GM12873 (cell line): Measurements from ENCODE around the gene TTLL11.

ENCODE experiments used
- TF ChIP-seq, protein P1 (sequence below): IDR thresholded peaks from 2 replicates; pipeline ENCODE4 v1.5.1; 2012; ENCODE audit warnings: low read depth, mild to moderate bottlenecking, moderate library complexity, low read length, control low read depth; ENCODE audit not compliant: insufficient read depth; ENCODE audit errors: missing control alignments

TTLL11 gene

DNA sequence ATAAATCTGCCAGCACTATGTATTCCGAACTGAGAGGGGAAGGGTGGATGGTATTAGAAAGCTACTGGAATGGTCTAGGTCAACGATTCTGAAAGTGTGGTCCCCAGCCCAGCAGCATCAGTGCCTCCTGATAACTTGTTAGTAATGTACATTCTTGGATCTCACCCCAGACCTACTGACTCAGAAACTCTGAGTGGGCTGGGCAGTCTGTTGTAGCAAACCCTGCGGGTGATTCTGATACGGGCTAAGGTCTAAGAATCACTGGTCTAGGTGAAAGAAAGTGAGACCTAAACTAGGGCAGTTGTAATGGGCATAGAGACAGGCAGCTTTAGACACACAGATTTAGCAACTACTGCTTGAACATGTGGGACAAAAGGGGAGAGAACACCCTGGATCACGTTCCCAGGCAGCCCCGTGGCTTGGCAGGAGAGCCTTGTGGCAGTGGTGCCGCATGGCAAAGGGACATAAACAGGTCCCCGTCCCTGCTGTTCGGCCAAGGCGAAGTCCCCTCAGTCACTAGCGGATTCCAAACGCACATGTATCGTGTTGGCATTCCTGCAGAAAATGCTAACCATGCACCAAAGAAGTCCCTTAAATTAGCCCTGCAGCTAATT is 216.3 kb downstream of the TTLL11 start:
- TF ChIP-seq, protein P1, sequence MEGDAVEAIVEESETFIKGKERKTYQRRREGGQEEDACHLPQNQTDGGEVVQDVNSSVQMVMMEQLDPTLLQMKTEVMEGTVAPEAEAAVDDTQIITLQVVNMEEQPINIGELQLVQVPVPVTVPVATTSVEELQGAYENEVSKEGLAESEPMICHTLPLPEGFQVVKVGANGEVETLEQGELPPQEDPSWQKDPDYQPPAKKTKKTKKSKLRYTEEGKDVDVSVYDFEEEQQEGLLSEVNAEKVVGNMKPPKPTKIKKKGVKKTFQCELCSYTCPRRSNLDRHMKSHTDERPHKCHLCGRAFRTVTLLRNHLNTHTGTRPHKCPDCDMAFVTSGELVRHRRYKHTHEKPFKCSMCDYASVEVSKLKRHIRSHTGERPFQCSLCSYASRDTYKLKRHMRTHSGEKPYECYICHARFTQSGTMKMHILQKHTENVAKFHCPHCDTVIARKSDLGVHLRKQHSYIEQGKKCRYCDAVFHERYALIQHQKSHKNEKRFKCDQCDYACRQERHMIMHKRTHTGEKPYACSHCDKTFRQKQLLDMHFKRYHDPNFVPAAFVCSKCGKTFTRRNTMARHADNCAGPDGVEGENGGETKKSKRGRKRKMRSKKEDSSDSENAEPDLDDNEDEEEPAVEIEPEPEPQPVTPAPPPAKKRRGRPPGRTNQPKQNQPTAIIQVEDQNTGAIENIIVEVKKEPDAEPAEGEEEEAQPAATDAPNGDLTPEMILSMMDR, result no peak

DNA sequence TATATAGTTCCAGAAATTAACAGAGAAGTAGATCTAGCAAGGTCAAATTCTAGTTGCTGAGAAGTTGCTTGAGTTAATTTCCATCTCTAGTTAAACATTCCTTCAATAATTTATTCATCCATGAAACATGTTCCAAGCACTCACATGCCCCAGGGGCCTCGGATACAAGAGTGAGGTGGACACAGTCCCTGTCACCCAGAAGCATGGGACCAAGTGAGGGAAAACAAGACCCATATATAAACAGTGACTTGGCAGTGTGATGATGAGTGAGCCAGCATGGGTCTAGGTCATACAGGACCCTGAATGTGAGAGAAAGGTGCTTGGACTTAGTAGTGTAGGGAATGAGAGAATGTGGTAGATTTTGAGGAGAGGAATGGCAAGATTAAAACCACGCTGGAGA is 216.9 kb downstream of the TTLL11 start:
- TF ChIP-seq, protein P1, result no peak

DNA sequence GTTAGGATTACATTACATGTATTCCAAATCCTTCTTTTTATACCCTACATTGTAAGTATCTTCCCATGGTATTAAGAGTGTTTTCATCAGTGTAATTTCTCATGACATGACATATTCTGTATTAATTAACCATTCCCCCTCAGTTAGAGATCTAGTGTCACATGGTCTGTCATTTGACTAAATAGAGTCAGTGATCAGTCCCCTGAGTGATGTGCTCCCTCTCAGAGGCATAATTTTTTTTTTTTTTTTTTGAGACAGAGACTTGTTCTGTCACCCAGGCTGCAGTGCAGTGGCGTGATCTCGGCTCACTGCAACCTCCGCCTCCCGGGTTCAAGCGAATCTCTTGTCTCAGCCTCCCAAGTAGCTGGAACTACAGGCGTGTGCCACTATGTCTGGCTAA is 218.6 kb downstream of the TTLL11 start:
- TF ChIP-seq, protein P1, result no peak

DNA sequence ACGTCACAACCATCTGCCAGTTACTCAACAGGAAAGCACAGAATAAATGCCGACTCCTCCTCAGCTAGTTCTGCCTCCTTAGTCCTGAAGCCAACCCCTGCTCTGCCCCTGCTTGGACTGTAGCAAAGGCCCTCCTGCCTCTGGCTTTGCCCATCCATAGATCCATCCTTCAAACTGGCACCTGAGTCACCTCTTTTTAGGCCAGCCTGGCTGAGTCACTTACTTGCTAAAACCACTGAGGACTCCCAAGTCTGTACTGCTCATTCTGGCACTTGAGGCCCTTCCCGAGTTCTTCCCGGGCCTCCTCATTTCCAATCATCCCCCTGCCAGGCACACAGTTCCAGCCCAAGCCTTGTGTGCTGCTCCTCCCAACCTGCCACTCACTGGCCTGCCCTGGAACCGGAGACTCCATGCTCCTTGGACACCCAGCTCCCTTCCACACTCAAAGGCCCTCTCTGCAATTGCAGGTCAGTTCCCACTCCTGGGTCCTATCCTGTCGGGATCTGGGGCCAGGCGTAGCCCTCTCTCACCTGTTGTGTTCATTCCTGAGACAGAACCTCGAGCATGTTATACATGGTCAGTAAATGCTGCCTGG is 221.6 kb downstream of the TTLL11 start:
- TF ChIP-seq, protein P1, result no peak

- TF ChIP-seq, protein P1, result no peak
Measured at GRCh38 chr9:121870271-121870670, 222.8 kb downstream of the TTLL11 start.

- TF ChIP-seq, protein P1, result no peak
Measured at GRCh38 chr9:121868626-121869025, 224.5 kb downstream of the TTLL11 start.

DNA sequence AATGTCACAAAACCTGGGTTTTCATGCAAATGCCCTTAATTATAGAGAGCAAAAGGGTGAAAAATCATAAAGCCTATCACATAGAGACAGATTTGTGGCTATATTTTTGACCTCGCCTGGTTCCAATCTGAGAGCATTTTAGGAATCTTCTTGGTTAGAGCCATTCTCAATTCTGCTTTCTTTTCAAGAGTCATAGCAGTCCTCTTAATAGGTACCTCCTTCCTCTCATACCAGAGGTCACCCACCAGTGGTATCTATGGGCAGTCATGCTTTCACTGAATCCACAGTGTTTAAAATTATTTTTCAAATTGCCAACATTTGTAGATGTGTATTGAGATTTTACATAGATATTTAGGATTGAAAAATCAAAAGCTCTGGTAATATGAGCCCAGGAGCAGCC is 226.2 kb downstream of the TTLL11 start:
- TF ChIP-seq, protein P1, result no peak
